ENCODE data around the gene CLTRN.
"Not testable (repeated sequence)": the region's sequence is repeated elsewhere in the genome, so short reads cannot be mapped to it uniquely, and the experiment has no call there.

Gene CLTRN, protein sequence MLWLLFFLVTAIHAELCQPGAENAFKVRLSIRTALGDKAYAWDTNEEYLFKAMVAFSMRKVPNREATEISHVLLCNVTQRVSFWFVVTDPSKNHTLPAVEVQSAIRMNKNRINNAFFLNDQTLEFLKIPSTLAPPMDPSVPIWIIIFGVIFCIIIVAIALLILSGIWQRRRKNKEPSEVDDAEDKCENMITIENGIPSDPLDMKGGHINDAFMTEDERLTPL

DNA sequence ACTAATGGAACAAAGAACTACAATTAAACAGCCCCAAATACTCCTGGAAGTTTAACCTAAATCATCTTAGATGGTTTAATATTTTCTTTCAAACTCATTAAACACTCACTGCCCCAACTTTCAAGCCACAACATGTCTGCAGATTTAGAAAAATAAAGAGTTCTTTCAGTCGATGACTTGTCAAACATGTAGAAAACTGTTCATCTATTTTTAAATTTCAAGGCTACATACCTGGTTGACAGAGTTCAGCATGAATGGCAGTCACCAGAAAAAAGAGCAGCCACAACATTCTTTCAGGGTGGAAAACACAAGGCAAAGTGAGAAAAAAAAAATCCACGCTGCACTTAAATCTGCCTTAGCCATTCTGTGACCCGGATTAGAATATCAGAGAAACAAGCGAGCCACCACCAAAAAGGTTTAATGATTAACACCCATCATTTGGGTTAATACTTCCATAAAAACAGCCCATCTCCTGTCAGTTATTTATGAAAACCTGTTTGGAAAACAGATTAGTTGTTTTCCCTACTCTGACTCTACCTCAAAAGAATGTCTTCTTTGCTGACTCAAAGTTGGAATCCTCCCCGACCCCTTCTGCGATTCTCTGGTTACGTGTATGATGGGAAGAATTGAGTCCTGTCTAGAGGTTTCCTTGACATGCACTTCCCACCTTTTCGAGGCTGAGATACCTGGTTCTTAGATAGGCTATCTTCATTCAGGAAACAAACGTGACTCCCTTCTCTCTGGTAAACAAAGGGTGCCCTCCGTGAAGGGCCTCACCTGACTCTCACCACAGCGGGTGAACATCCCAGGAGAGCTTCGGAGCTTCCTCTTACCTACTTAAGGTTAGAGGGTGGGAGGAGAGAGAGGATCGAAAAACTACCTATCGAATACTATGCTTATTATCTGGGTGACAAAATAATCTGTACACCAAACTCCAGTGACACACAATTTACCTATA lies at the start of gene CLTRN:
CLTRN (minus strand) TSS at position 319 of the 958 bp plus-strand sequence; CDS start at position 289, 30 bp downstream.
- no peak within 1 kb of the TSS for H3K4me3 ChIP-seq (replicated peaks; ENCODE audit: low read depth, low read length)
- no peak for DNase-seq (ENCODE audit: extremely low read depth, low read depth)
- TF ChIP-seq, protein P1, sequence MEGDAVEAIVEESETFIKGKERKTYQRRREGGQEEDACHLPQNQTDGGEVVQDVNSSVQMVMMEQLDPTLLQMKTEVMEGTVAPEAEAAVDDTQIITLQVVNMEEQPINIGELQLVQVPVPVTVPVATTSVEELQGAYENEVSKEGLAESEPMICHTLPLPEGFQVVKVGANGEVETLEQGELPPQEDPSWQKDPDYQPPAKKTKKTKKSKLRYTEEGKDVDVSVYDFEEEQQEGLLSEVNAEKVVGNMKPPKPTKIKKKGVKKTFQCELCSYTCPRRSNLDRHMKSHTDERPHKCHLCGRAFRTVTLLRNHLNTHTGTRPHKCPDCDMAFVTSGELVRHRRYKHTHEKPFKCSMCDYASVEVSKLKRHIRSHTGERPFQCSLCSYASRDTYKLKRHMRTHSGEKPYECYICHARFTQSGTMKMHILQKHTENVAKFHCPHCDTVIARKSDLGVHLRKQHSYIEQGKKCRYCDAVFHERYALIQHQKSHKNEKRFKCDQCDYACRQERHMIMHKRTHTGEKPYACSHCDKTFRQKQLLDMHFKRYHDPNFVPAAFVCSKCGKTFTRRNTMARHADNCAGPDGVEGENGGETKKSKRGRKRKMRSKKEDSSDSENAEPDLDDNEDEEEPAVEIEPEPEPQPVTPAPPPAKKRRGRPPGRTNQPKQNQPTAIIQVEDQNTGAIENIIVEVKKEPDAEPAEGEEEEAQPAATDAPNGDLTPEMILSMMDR (IDR thresholded peaks at IDR 0.05; ENCODE audit: low read depth, low read length, missing control alignments): no peak

DNA sequence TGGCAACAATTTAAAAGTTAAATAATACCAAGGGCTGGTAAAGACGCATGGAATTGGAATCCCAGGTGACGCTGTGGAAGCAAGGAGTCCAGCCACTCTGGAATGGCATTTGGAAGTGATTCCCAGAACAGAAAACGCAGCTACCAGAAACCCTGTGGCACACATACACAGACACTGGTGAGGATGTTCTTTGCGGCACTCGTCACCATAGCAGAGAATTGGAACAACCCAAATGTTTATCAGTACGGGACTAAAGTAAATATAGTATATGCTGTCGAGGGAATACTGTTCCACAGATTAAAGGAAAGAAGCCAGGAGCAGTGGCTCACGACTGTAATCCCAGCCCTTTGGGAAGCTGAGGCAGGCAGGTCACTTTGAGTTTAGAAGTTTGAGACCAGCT lies 39.7 kb upstream of the CLTRN start:
- not testable (repeated sequence) for H3K4me3 ChIP-seq (replicated peaks; ENCODE audit: low read depth, low read length); DNase-seq (ENCODE audit: extremely low read depth, low read depth)

GRCh38 chrX:15703809-15704208 lies 39.2 kb upstream of the CLTRN start:
- not testable (repeated sequence) for DNase-seq (ENCODE audit: extremely low read depth, low read depth); H3K4me3 ChIP-seq (replicated peaks; ENCODE audit: low read depth, low read length)

GRCh38 chrX:15702488-15703371 lies 38.1 kb upstream of the CLTRN start:
- no peak for DNase-seq (ENCODE audit: extremely low read depth, low read depth)
- TF ChIP-seq, protein P1 (IDR thresholded peaks at IDR 0.05; ENCODE audit: low read depth, low read length, missing control alignments): no peak
- no peak overlapping the region for H3K4me3 ChIP-seq (replicated peaks; ENCODE audit: low read depth, low read length)

- TF ChIP-seq, protein P1 (IDR thresholded peaks at IDR 0.05; ENCODE audit: low read depth, low read length, missing control alignments): no peak
- DNase-seq (ENCODE audit: extremely low read depth, low read depth): no peak
- no peak overlapping the region for H3K4me3 ChIP-seq (replicated peaks; ENCODE audit: low read depth, low read length)
Measured at GRCh38 chrX:15696516-15696915, 31.9 kb upstream of the CLTRN start.

- no peak overlapping the region for H3K4me3 ChIP-seq (replicated peaks; ENCODE audit: low read depth, low read length)
- TF ChIP-seq, protein P1 (IDR thresholded peaks at IDR 0.05; ENCODE audit: low read depth, low read length, missing control alignments): no peak
- no peak for DNase-seq (ENCODE audit: extremely low read depth, low read depth)
Measured at GRCh38 chrX:15694941-15695451, 30.4 kb upstream of the CLTRN start.

DNA sequence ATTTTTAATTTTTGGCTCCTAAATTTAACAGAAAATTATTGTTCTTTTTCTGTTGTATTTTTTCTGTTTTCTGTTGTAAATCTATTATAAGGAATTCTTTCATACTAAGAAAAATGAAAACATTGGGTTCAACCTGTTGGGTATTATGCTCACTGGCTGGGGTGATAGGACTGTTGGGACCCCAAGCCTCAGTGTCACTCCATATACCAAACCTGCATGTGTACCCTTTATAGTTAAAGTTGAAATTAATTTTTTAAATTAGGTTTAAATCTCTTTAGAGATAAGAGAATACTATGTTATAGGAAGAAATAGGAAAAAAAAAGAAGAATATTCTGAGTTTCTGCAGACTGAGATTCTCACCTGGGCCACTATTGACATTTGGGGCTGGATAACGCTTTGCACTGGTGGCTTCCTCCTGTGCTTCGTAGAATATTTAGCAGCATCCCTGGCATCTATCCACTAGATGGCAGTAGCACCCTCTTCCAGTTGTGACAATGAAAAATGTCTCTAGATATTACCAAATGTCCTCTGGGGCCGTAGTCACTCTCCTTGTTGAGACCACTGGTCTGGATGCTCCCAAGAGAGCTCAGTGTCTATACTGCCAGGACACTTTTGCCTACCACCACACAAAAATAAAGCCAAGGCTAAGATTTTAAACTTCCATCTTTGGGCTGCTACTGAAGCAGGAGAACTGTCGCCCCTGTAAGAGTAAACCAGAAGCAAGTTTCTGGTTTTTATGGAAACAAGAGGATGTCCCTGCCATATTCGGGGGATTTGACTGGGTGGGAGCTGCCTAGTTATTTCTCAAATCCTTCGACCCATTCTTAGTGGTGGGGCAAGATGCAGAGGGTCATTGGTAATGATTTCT lies 22.4 kb upstream of the CLTRN start:
- peak; percentile 25 for DNase-seq (ENCODE audit: extremely low read depth, low read depth)
- H3K4me3 ChIP-seq (replicated peaks; ENCODE audit: low read depth, low read length): no peak overlapping the region

More for the DNA sequence above, 22.4 kb upstream of the CLTRN start:
- TF ChIP-seq, protein P1 (IDR thresholded peaks at IDR 0.05; ENCODE audit: low read depth, low read length, missing control alignments): peak; percentile 61
